Aorta (tissue), 5 donors: ENCODE results near the gene DMKN. TPM values are rescaled to one million over a fixed set of nuclear protein-coding genes. Genes with fewer than 3 reads are reported as not detected.

Source experiments
- ATAC-seq: fragments of 200-7000 bp; cut with Tn5 transposase; one replicate; pipeline ENCODE4 v1.9.1; 2022; ENCODE audit warnings: moderate library complexity; ENCODE audit not compliant: low FRiP score
- DNase-seq, 2 donors: peaks; one replicate each; pipeline ENCODE4 v3.0.0-alpha.2; 2020
- H3K27ac ChIP-seq, 2 donors: one replicate each; pipeline ENCODE4 v1.5.1; 2013; ENCODE audit warnings: low read length in 2 of 2, mild to moderate bottlenecking in 2 of 2, moderate library complexity in 2 of 2, control low read depth in 1 of 2, inconsistent platforms in 1 of 2, low read depth in 1 of 2
- H3K27me3 ChIP-seq, 2 donors: one replicate each; pipeline ENCODE4 v1.6.1; 2013; ENCODE audit warnings: control low read depth in 1 of 2, low read length in 1 of 2, mild to moderate bottlenecking in 1 of 2, moderate library complexity in 1 of 2; ENCODE audit not compliant: insufficient read depth in 2 of 2, control insufficient read depth in 1 of 2
- H3K36me3 ChIP-seq, 2 donors: one replicate each; pipeline ENCODE4 v1.6.1; 2013; ENCODE audit warnings: control low read depth in 1 of 2, low read length in 1 of 2, mild to moderate bottlenecking in 1 of 2; ENCODE audit not compliant: insufficient read depth in 2 of 2, control insufficient read depth in 1 of 2
- H3K4me1 ChIP-seq, 2 donors: one replicate each; pipeline ENCODE4 v1.6.1; 2013; ENCODE audit warnings: low read length in 2 of 2, control low read depth in 1 of 2, mild to moderate bottlenecking in 1 of 2, moderate library complexity in 1 of 2; ENCODE audit not compliant: insufficient read depth in 2 of 2, control insufficient read depth in 1 of 2
- H3K4me3 ChIP-seq, 2 donors: one replicate each; pipeline ENCODE4 v1.5.1; 2013; ENCODE audit warnings: low read length in 2 of 2, control low read depth in 1 of 2, mild to moderate bottlenecking in 1 of 2
- H3K9me3 ChIP-seq: one replicate; pipeline ENCODE4 v1.6.1; 2013; ENCODE audit warnings: mild to moderate bottlenecking, low read length; ENCODE audit not compliant: control insufficient read depth
- WGBS, 2 donors: extraction: QIAGEN DNeasy Blood & Tissue Kit; methylation state at CpG; one replicate each; pipeline ENCODE4 v1.1.7; 2013; 5-methylcytosine and 5-hydroxymethylcytosine counted together
- intact Hi-C, 2 donors: fragments of 100-400 bp; cut with DNase I; formaldehyde crosslinking; loops; one replicate each; pipeline versions ENCODE4 v1.14.2 to v1.15.0; 2022
- polyA plus RNA-seq, 2 donors: library from polyadenylated mRNA; stranded (reverse); fragments of 200-250 nt; gene quantifications; one replicate each; pipeline ENCODE4 v1.2.3, GENCODE V29; 2013
- total RNA-seq, 2 donors: library from RNA; stranded (reverse); fragmentation: NEBNext Ultra II Directional; extraction: Animal tissue kit (Norgen Biotek cat#: 25700); gene quantifications; one replicate each; pipeline ENCODE4 v1.2.1, GENCODE V29; 2021
- donor health status: healthy with polysubstance abuse.
- donor health status: Bipolar disorder and iron deficiency.
- donor health status: DM: no; HTN: no; CAD: no.
- donor health status: DM: no; HTN: no; CAD: no.
- donor health status: DM: yes; HTN: yes; CAD: no.

Gene DMKN
- total and polyA plus RNA-seq, 4 donors = 22.2 to 43.7 (median 26.5) TPM

DNA sequence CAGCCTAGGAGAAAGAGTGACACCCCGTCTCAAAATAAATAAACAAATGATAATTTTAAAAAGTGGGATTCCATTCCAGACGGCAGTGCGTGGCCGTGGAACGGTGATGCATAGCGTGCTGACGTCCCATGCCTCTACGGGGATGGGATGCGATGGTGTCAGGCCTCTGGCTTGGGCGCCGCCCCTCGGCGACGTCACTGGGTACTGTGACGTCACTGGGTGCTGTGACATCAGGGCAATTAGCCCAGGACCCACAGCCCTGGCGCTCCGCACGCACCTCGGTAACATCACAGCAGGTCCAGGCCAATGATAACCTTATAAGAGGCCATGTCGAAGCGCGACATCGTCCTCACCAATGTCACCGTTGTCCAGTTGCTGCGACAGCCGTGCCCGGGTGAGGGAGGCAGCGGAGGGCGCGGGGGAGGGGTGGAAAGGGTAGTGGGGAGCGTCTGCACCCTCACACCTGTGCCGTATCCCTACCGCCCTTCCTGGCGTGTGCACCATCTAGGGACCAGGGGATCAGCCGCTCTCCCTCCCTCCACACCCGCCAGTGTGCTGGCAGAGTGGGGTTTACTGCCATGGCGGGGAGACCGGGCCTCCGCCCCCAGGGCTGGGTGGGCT is 19.9 kb upstream of the DMKN start, which contains the start of gene GAPDHS:
TSS of gene GAPDHS (plus strand) at position 256 of the 621 bp plus-strand sequence. CDS start at position 328, 72 bp downstream.
- no peaks in the 10 kb centered on the region for H3K27me3 ChIP-seq
- H3K27ac ChIP-seq = no peak within 1 kb of the TSS
- no peak within 1 kb of the TSS for H3K4me3 ChIP-seq
- 23 to 27% methylated on average over 35 to 39 of the region's 39 CpGs for WGBS, 2 donors
- H3K4me1 ChIP-seq = no peaks in the 10 kb centered on the region
- ATAC-seq (no peak), DNase-seq (no peak)
- H3K9me3 ChIP-seq = no peaks in the 10 kb centered on the region
- intact Hi-C loops = no loop called here
- no peaks in the 10 kb centered on the region for H3K36me3 ChIP-seq

GRCh38 chr19:35531291-35531690 is 17.8 kb upstream of the DMKN start:
- no peak overlapping the region for H3K4me3 ChIP-seq
- ATAC-seq (no peak), DNase-seq (no peak)
- 47 to 52% methylated on average over 6 of the region's 6 CpGs for whole genome bisulfite sequencing, 2 donors
- no peaks in the 10 kb centered on the region for H3K9me3 ChIP-seq
- intact Hi-C loops = no loop called here
- no peaks in the 10 kb centered on the region for H3K36me3 ChIP-seq
- H3K27me3 ChIP-seq = no peaks in the 10 kb centered on the region
- H3K4me1 ChIP-seq = no peaks in the 10 kb centered on the region
- H3K27ac ChIP-seq = no peak overlapping the region

- intact Hi-C loops = no loop called here
- no peak overlapping the region for H3K4me3 ChIP-seq
- H3K36me3 ChIP-seq = no peaks in the 10 kb centered on the region
- DNase-seq (no peak), ATAC-seq (no peak)
- H3K27me3 ChIP-seq = no peaks in the 10 kb centered on the region
- WGBS, 2 donors = 63 to 71% methylated on average over 19 of the region's 19 CpGs
- H3K9me3 ChIP-seq = no peaks in the 10 kb centered on the region
- H3K27ac ChIP-seq = no peak overlapping the region
- no peaks in the 10 kb centered on the region for H3K4me1 ChIP-seq
Observed at GRCh38 chr19:35529241-35530218, 16.1 kb upstream of the DMKN start.

GRCh38 chr19:35528218-35529038 is 15.0 kb upstream of the DMKN start, which contains the start of gene SBSN:
Gene SBSN, minus strand, starts transcription at chr19:35528311. Its CDS starts 30 bp downstream, at chr19:35528281.
- intact Hi-C loops = no loop called here
- 70 to 76% methylated on average over 11 of the region's 11 CpGs for WGBS, 2 donors
- ATAC-seq (no peak), DNase-seq (no peak)
- H3K36me3 ChIP-seq = no peaks in the 10 kb centered on the region
- H3K27me3 ChIP-seq = no peaks in the 10 kb centered on the region
- no peak within 1 kb of the TSS for H3K27ac ChIP-seq
- H3K4me1 ChIP-seq = no peaks in the 10 kb centered on the region
- no peaks in the 10 kb centered on the region for H3K9me3 ChIP-seq
- no peak within 1 kb of the TSS for H3K4me3 ChIP-seq

GRCh38 chr19:35525873-35526272 is 12.4 kb upstream of the DMKN start:
- Histone ChIP-seq H3K4me3 (no peak overlapping the region), H3K4me1 (no peaks in the 10 kb centered on the region), H3K36me3 (no peaks in the 10 kb centered on the region), H3K27ac (no peak overlapping the region), H3K9me3 (no peaks in the 10 kb centered on the region), H3K27me3 (no peaks in the 10 kb centered on the region)
- intact Hi-C loops = no loop called here
- ATAC-seq = no peak
- no peak for DNase-seq
- WGBS, 2 donors = 77 to 80% methylated on average over 4 of the region's 4 CpGs

DNA sequence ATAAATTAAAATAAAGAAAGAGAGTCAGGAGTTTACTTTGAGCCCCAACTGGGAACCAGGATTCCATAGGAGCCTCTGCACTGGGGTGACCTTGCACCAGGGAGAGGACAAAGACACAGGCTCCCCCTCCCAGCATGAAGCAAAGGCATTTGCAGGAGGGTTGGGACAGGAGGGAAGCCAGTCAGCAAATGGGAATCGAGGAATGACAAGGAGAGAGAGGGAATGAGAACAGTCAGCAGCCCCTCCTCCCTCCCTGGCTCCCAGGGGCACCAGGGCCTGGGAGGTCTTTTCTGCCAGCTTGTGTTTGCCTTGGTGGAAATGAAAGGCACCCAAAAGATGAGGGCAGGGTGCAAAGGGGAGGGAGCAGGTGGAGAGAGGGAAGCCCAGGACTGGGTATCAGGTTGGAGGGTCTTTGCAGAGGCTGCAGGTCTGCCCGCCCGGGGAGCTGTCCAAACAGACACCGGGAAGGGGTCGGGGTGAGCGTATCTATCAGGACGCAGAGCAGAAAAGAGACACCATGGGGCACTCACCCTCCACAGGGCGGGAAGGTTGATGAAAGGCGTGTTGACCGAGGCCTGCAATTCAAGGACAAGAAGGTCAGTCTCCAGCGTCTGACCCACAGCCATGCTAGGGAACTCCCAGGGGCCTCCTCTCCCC is 10.9 kb upstream of the DMKN start:
- Histone ChIP-seq H3K36me3 (no peaks in the 10 kb centered on the region), H3K4me1 (no peaks in the 10 kb centered on the region), H3K9me3 (no peaks in the 10 kb centered on the region), H3K27ac (no peak overlapping the region), H3K4me3 (no peak overlapping the region), H3K27me3 (no peaks in the 10 kb centered on the region)
- DNase-seq = no peak
- intact Hi-C loops = no loop called here
- WGBS, 2 donors = 13% methylated on average over 11 of the region's 11 CpGs
- no peak for ATAC-seq

GRCh38 chr19:35522745-35523327 is 9.4 kb upstream of the DMKN start:
- Histone ChIP-seq H3K4me1 (no peaks in the 10 kb centered on the region), H3K27ac (no peak overlapping the region), H3K4me3 (no peak overlapping the region), H3K27me3 (no peaks in the 10 kb centered on the region), H3K36me3 (no peaks in the 10 kb centered on the region), H3K9me3 (no peaks in the 10 kb centered on the region)
- WGBS, 2 donors = 80 to 82% methylated on average over 12 of the region's 12 CpGs
- intact Hi-C loops = no loop called here
- DNase-seq (no peak), ATAC-seq (no peak)
